GM21825 (cell line): Measurements from ENCODE around the gene HECTD1.
"Not testable (repeated sequence)": the region's sequence is repeated elsewhere in the genome, so short reads cannot be mapped to it uniquely, and the experiment has no call there.

Source experiments
- ATAC-seq: cut with Tn5 transposase; IDR thresholded peaks from one replicate; pipeline ENCODE4 v1.9.1; 2021; ENCODE audit warnings: mild to moderate bottlenecking, moderate library complexity; ENCODE audit not compliant: unreplicated experiment

The HECTD1 gene

DNA sequence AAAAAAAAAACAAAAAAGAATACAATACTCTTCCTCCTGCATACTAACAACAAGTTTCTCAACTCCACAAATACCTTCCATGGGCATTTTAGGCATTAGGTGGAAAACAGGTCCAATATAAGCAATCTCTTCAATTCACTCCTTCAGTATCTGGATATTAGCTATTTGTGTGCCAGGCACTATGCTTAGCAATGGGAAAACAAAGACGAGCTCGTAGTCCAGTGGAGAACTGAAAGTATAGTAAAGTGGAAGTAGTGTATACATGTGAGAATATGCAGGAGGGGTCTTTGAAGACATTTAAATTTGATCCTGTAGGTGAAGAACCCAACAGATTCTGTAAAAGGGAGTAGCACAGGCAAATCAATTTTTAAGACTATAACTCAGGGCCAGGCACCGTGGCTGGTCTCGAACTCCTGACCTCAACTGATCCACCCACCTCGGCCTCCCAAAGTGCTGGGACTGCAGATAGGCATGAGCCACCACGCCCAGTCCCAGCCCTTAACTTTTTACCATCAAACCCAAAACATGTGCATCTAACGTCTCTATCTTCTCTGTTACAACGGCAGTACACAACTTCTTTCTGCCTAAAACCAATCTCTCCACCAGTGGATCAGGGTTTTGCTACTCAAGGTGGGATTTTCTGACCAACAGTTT is 10.6 kb downstream of the HECTD1 start:
- ATAC-seq = no peak

GRCh38 chr14:31194661-31195060 is 12.9 kb downstream of the HECTD1 start:
- no peak for ATAC-seq

DNA sequence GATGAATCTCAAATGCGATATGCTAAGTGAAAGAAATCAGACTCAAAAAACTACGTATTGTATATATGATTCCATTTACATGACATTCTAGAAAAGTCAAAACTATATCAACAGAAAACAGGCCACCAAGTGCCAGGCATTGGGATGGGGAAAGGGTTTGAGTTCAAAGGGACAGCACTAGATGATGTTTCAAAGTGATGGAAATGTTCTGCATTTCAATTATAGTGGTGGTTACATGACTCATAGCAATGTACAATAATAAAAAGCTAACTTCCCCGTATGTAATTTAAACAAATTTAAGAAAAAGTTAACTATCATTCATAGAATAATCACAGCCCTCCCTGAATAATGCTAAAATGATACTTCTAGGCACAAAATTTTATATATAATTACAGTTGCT is 13.5 kb downstream of the HECTD1 start:
- ATAC-seq = no peak

DNA sequence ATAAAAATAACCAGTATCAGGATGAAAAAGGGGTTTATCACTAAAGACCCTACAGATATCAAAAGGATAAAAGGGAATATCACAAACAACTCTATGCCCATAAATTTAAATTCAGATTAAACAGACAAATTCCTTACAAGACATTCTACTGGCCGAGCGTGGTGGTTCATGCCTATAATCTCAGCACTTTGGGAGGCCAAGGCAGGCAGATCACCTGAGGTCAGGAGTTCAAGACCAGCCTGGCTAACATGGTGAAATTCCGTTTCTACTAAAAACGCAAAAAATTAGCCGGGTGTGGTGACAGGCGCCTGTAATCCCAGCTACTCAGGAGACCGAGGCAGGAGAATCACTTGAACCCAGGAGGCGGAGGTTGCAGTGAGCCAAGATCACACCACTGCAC is 15.0 kb downstream of the HECTD1 start:
- ATAC-seq = not testable (repeated sequence)

DNA sequence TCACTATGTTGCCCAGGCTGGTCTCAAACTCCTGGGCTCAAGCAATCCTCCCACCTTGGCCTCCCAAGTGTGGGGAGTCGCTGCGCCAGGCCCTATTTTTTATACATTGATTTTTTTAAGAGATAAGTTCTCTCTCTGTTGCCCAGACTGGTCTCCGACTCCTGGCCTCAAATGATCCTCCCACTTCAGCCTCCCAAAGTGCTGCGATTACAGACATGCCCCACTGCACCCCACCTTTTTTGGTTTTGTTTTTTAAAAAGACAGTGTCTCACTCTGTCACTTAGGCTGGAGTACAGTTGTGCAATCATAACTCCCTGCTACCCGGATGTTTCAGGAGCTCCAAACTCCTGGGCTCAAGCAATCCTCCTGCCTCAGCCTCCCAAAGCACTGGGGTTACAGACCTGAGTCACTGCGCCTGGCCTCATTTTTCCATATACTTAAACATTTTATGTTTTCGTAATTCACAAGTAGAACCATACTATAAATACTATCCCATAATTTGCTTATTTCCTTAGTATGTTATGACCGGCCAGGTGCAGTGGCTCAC is 16.8 kb downstream of the HECTD1 start:
- no peak for ATAC-seq

- ATAC-seq = no peak
Measured at GRCh38 chr14:31190219-31190603, 17.4 kb downstream of the HECTD1 start.

DNA sequence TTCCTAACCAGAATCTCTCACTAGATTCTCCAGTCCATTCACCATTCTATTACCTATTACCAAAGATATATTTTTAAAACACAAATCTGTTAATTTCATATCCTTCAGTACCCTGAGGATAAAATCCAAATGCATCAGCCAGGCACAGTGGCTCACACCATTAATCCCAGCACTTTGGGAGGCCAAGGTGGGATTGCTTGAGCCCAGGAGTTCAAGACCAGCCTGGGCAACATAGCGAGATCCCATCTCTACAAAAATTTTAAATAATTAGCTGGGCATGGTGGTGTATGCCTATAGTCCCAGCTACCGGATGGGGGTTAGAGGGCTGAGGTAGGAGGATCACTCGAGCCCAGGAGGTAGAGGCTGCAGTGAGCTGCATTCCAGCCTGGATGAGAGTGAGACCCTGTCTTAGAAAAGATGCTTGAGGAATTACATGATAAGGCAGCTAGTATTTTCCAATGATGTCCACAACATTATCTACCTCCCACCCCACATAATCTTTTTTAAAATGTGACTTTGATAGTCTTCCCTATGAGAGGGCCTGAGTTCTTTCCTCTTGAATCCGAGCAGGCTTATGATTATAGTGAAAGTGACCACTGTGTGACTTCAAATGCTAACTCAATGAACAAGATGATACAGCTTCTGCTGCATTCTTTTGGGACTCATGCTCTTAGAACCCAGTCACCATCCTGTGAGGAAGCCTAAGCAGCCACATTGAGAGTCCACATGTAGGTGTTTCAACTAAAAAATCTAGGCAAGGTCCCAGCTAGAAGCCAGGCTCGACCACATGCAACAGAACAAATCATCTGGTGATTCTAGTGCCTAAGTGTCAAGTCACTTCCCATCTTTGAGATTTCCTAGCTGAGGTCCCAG is 18.0 kb downstream of the HECTD1 start:
- ATAC-seq = no peak

- ATAC-seq = no peak
Measured at GRCh38 chr14:31188744-31189143, 18.8 kb downstream of the HECTD1 start.

GRCh38 chr14:31182016-31182415 is 25.6 kb downstream of the HECTD1 start:
- ATAC-seq = not testable (repeated sequence)

DNA sequence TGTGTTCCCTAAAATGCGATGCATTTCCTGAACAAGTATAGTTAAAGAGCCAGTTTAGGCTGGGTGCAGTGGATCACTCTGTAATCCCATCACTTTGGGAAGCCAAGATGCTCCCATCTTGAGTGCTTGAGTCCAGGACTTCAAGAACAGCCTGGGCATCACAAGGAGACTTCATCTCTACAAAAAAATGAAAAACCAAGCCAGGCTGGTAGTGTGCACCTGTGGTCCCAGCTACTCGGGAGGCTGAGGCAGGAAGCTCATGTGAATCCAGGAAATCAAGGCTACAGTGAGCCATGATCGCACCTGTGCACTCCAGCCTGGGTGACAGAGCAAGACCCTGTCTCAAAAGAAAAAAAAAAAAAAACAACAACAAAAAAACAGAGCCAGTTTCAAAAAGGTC is 26.3 kb downstream of the HECTD1 start:
- ATAC-seq = no peak

- ATAC-seq = no peak
Measured at GRCh38 chr14:31180299-31181051, 27.1 kb downstream of the HECTD1 start.

DNA sequence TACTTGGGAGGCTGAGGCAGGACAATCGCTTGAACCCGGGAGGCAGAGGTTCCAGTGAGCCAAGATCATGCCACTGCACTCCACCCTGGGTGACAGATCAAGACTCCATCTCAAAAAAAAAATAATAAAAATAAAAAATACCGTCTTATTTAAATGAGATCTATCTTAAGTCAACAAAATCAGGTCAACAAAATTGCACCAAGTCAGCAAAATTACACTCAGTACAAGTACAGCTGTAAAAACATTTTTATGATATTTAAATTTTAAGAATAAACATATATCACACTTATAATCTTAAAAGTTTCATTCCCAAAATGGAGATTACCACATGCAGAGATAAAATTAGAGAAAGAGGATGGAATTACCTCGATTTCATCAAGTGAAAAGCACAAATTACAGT is 33.2 kb downstream of the HECTD1 start:
- no peak for ATAC-seq

DNA sequence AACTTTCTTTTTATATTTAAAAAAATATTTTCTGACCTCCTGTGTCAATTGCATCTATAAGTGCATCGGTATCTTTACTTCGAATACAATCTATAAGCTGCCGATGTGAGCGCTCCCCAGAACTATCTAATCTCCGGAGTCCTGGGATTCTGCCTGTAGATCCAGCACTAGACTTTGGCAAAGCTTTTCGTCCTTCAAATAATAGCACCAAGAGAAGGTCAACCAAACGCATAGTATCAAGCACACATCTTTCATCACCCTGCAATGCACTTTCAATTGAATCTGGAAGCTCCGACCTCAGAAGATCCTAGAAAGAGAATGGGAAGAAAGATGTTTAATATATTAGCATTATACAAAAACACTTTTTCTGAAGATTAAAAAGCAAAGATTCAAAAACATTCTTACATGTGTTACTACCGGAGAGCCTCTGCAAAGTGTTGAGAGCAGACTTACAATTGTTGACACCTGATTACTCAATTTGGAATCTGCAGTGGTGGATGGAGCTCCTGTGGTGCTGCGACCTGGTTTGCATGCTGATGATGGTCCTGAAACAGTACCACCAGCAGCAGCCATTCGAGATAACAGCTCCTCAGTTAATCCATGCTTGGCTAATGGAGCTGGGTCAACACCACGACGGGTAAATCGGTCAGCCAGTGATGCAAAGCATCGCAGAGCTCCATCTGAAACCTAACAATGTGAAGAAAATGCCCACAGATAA is 34.3 kb downstream of the HECTD1 start:
- ATAC-seq = no peak

DNA sequence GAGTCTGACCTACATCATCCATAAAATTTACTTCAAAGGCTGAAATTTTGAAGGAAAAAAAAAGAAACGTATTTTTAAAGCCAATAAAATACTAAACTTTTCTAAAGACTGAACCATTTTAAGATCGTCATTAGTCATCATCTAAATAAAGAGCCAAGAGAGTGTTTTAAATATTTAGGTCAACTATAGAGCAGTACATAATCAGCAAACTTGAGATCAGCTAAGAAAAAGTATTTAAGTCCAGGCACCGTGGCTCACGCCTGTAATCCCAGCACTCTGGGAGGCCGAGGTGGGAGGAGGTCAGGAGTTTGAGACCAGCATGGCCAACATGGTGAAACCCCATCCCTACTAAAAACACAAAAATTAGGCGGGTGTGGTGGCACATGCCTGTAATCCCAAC is 35.5 kb downstream of the HECTD1 start:
- ATAC-seq = no peak

DNA sequence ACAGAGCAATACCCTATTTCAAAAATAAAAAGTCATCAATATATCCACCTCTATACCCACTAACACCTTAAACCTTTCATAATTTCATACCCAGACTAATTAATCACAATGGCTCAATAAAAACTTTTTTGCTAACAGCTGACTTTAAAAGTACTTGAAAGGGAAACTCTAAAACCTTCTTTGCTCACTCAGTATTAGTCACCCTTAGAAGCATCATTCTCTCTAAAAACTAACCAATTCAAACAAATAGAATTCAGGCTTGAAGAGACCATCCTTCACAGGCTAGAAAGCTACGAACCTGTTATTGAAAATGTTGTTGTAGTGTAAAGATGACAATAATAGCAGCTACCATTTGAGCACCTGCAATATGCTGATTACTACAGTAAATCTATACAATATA is 37.2 kb downstream of the HECTD1 start:
- ATAC-seq = no peak

- no peak for ATAC-seq
Measured at GRCh38 chr14:31169877-31170276, 37.7 kb downstream of the HECTD1 start.

- no peak for ATAC-seq
Measured at GRCh38 chr14:31167032-31167431, 40.6 kb downstream of the HECTD1 start.

GRCh38 chr14:31166271-31166561 is 41.4 kb downstream of the HECTD1 start:
- ATAC-seq = no peak

DNA sequence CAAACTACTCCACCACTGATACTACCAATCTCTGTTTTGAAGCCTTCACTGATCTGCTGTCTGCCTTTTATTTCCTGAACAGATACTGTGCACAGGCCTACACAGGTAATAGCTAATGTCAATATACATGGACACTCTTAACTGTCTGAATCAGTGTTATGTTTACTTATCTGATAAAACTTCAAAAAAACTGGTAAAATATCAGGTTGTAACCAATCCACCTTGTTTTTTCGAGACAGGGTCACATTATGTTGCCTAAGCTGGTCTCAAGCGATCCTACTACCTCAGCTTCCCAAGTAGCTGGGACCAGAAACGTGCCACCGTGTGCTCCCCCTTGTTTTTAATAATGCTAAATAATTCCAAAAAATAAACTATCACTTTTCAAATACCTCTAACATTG is 43.5 kb downstream of the HECTD1 start:
- no peak for ATAC-seq

DNA sequence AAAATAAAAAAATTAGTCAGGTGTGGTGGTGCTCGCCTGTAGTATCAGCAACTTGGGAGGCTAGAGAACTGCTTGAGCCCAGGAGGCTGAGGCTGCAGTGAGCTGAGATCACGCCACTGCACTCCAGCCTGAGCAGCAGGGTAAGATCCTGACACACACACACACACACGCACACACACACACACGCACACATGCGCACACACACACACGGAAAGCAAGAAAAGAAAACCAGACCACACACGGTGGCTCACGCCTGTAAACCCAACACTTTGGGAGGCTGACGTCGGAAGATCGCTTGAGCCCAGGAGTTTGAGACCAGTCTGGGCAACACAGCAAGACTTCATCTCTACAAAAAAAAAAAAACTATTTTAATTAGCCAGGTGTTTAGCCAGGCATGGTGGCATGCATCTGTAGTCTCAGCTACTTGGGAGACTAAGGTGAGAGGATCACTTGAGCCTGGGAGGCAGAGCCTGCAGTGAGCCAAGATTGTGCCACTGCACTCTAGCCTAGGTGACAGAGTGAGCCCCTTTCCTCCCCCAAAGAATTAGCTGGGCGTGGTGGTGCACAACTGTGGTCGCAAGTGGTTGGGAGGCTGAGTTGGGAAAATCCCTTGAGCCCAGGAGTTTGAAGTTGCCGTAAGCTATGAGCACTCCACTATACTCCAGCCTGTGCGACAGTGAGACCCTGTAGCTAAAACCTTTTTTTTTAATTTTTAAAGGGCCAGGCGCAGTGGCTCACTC is 44.5 kb downstream of the HECTD1 start:
- ATAC-seq = no peak
